ENCODE data around the gene PHYHD1. TPM values are rescaled to one million over a fixed set of nuclear protein-coding genes. Genes with fewer than 3 reads are reported as not detected.

PHYHD1 gene
- total and polyA plus RNA-seq, 2 donors (not counting 3 experiments of a cell fraction or from before 2014, with no cell fraction given), result 1.1 to 1.8 TPM

GRCh38 chr9:128937310-128938165 is 16.8 kb downstream of the PHYHD1 start:
- FAIRE-seq (no peak), DNase-seq (ENCODE audit: low read depth, low spot score) (no peak)
- Histone ChIP-seq H3K79me2 (ENCODE audit: control insufficient read depth, insufficient read depth, low read length) (no peaks in the 10 kb centered on the region), H3K9me3 (replicated peaks; ENCODE audit: control insufficient read depth, insufficient read depth, low read length) (no peaks in the 10 kb centered on the region), H3K4me3 (replicated peaks in 1 of 3; ENCODE audit: insufficient read depth in 1 of 3, low read depth in 1 of 3, low read length in 3 of 3) (no peak overlapping the region), H3K9ac (replicated peaks; ENCODE audit: extremely low read depth, insufficient read depth, low read length) (no peak overlapping the region), H2AFZ (ENCODE audit: low read depth, low read length) (no peak overlapping the region), H3K4me2 (ENCODE audit: insufficient read depth, low read length) (no peak overlapping the region), H4K20me1 (replicated peaks; ENCODE audit: control insufficient read depth, extremely low read depth, insufficient read depth, low read length) (no peaks in the 10 kb centered on the region), H3K9me1 (replicated peaks; ENCODE audit: control insufficient read depth, extremely low read depth, insufficient read depth, low read length) (no peaks in the 10 kb centered on the region), H3K36me3 (ENCODE audit: control insufficient read depth in 2 of 2, extremely low read depth in 1 of 2, insufficient read depth in 2 of 2, low read length in 2 of 2) (no peaks in the 10 kb centered on the region), H3K4me1 (ENCODE audit: control insufficient read depth, extremely low read depth, insufficient read depth, low read length) (peaks cover 16% of the 10 kb centered on the region), H3K27me3 (ENCODE audit: control insufficient read depth in 2 of 2, insufficient read depth in 2 of 2, low read length in 2 of 2) (no peaks in the 10 kb centered on the region), H3K27ac (ENCODE audit: insufficient read depth, low read depth, low read length) (no peak overlapping the region)
- no peak for TF ChIP-seq EZH2 (IDR thresholded peaks at IDR 0.05; ENCODE audit: borderline replicate concordance, low read depth, low read length, severe bottlenecking)
- no peak for TF ChIP-seq POLR2AphosphoS5 (IDR thresholded peaks at IDR 0.05; ENCODE audit: insufficient read depth, low read depth, low read length)
- no peak for TF ChIP-seq JUN (IDR thresholded peaks at IDR 0.05; ENCODE audit: borderline replicate concordance, insufficient read depth, insufficient read length, low read depth)
- TF ChIP-seq FOS (IDR thresholded peaks at IDR 0.05; ENCODE audit: borderline replicate concordance, insufficient read depth, low read length), result no peak
- no peak for TF ChIP-seq MYC (IDR thresholded peaks at IDR 0.05; ENCODE audit: low read depth, low read length)
- TF ChIP-seq MAX (IDR thresholded peaks at IDR 0.05; ENCODE audit: insufficient read depth, insufficient read length), result no peak
- TF ChIP-seq GATA2 (IDR thresholded peaks at IDR 0.05; ENCODE audit: insufficient read depth, insufficient read length, low read depth, low read length), result no peak
- no peak for TF ChIP-seq CTCF (IDR thresholded peaks at IDR 0.05; ENCODE audit: extremely low read depth in 1 of 2, insufficient read depth in 1 of 2, low read depth in 1 of 2, low read length in 2 of 2)
- no peak for TF ChIP-seq POLR2A (IDR thresholded peaks at IDR 0.05; ENCODE audit: low read depth, low read length)
- dilution Hi-C loops (cut with MboI; ENCODE audit: extremely low pct_ligation_motif_present, low sequenced_read_pairs), result no loop called here
- POLR2A ChIA-PET, result no interaction called here
- no TSS peak for BruUV-seq (replicated peaks)
- intact Hi-C loops (cut with micrococcal nuclease), result no loop called here
- CTCF ChIA-PET, result interaction anchor here (0.8 to 2.8 kb wide), 3 partner anchors 10 to 75 kb away, joined by 3 to 11 read pairs (median 3); no protein-coding TSS in a partner anchor
